Measurements from ENCODE around the gene NUDT4. TPM values are rescaled to one million over a fixed set of nuclear protein-coding genes. Genes with fewer than 3 reads are reported as not detected.

Gene NUDT4
- total RNA-seq, 1 experiment from 2014 or later: 93.8 TPM

DNA sequence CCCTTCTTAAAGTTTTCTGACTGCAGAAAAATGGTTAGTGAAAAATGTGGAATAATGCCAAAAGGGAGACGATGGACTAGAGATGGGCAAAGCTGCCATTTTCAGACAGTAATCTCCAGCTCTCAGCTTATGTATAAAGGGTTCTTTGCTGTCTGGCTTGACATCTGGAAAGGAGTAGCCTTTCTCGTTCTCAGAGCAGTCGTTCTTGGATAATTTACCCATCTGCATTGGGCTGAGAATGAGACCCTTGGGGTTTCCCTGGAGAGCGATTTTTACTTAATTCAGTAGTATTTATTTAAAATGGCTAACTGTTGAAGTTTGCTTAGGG lies 1.2 kb downstream of the NUDT4 start:
- H3K4me1 ChIP-seq (ENCODE audit: insufficient read depth, low read length, poor library complexity, severe bottlenecking): peaks cover 31% of the 10 kb centered on the region
- TF ChIP-seq, protein P1, sequence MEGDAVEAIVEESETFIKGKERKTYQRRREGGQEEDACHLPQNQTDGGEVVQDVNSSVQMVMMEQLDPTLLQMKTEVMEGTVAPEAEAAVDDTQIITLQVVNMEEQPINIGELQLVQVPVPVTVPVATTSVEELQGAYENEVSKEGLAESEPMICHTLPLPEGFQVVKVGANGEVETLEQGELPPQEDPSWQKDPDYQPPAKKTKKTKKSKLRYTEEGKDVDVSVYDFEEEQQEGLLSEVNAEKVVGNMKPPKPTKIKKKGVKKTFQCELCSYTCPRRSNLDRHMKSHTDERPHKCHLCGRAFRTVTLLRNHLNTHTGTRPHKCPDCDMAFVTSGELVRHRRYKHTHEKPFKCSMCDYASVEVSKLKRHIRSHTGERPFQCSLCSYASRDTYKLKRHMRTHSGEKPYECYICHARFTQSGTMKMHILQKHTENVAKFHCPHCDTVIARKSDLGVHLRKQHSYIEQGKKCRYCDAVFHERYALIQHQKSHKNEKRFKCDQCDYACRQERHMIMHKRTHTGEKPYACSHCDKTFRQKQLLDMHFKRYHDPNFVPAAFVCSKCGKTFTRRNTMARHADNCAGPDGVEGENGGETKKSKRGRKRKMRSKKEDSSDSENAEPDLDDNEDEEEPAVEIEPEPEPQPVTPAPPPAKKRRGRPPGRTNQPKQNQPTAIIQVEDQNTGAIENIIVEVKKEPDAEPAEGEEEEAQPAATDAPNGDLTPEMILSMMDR (conservative IDR thresholded peaks at IDR 0.05; ENCODE audit: low read depth, low read length): no peak
- TF ChIP-seq EZH2 (IDR thresholded peaks at IDR 0.05; ENCODE audit: borderline replicate concordance, low read depth, low read length, poor library complexity, severe bottlenecking): no peak
- no peaks in the 10 kb centered on the region for H3K36me3 ChIP-seq (ENCODE audit: insufficient read depth, low read length, poor library complexity, severe bottlenecking)
- peak overlapping the region; percentile 81 for H3K27ac ChIP-seq (ENCODE audit: low read depth, low read length, poor library complexity, severe bottlenecking)
- peak overlapping the region; percentile 89 for H3K4me3 ChIP-seq (ENCODE audit: low read depth, low read length, poor library complexity, severe bottlenecking)
- intact Hi-C loops (cut with micrococcal nuclease; ENCODE audit: unreplicated experiment): loop anchor here (5.0 to 10.0 kb wide), 2 partner anchors 154 to 282 kb away; no protein-coding TSS in a partner anchor
- BruUV-seq (replicated peaks): no TSS peak
- CTCF ChIA-PET: interaction anchor here (0.6 kb wide), 1 partner anchor 175 kb away, joined by 3 read pairs; no protein-coding TSS in a partner anchor
- H3K27me3 ChIP-seq (replicated peaks; ENCODE audit: insufficient read depth, low read depth, low read length, poor library complexity): no peaks in the 10 kb centered on the region
- peak; percentile 47 for DNase-seq (ENCODE audit: low spot score)
- H3K9me3 ChIP-seq (ENCODE audit: low read depth, low read length, poor library complexity, severe bottlenecking): no peaks in the 10 kb centered on the region
- POLR2A ChIA-PET (ENCODE audit: low non-redundant PET): no interaction called here

DNA sequence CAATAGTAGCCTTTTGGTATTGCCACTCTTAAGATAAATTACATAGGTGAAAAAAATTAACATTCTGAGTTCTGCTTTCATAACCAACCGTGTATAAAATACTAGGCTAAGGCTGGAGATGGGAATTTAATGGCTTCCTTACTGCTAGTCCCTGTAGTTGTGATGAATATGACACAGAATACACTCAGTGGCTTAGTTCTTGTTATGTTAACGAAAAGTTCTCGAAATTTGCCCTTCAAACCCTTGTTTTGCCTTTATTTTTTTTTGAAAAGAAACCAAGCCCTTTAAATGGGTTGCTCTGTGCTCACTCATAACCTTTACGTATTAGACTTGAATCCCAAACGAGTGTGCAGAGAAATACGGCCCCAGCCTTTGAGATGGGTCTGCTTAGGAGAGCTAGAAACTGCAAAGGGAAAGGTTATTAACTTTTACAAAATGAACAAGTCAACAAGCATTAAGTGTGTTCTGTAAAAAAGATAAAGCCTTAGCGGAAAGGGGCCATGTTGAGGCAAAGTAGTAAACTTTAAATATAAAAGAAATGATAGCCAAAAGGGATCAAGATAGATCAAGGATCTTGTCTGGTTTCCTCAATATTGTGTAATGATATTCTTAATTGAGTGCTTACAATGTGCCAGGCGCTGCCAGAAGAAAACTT lies 1.7 kb downstream of the NUDT4 start:
- peak; percentile 17 for DNase-seq (ENCODE audit: low spot score)
- Histone ChIP-seq H3K4me1 (ENCODE audit: insufficient read depth, low read length, poor library complexity, severe bottlenecking) (peaks cover 32% of the 10 kb centered on the region), H3K27me3 (replicated peaks; ENCODE audit: insufficient read depth, low read depth, low read length, poor library complexity) (no peaks in the 10 kb centered on the region), H3K4me3 (ENCODE audit: low read depth, low read length, poor library complexity, severe bottlenecking) (peak overlapping the region; percentile 89), H3K9me3 (ENCODE audit: low read depth, low read length, poor library complexity, severe bottlenecking) (no peaks in the 10 kb centered on the region), H3K27ac (ENCODE audit: low read depth, low read length, poor library complexity, severe bottlenecking) (peak overlapping the region; percentile 81), H3K36me3 (ENCODE audit: insufficient read depth, low read length, poor library complexity, severe bottlenecking) (no peaks in the 10 kb centered on the region)
- intact Hi-C loops (cut with micrococcal nuclease; ENCODE audit: unreplicated experiment): loop anchor here (5.0 to 10.0 kb wide), 2 partner anchors 155 to 282 kb away; no protein-coding TSS in a partner anchor
- TF ChIP-seq EZH2 (IDR thresholded peaks at IDR 0.05; ENCODE audit: borderline replicate concordance, low read depth, low read length, poor library complexity, severe bottlenecking): no peak
- TF ChIP-seq, protein P1 (conservative IDR thresholded peaks at IDR 0.05; ENCODE audit: low read depth, low read length): no peak
- ChIA-PET CTCF (interaction anchor here (0.6 kb wide), 1 partner anchor 176 kb away, joined by 3 read pairs; no protein-coding TSS in a partner anchor), POLR2A (ENCODE audit: low non-redundant PET) (no interaction called here)
- TSS peak; percentile 59 for BruUV-seq (replicated peaks)

DNA sequence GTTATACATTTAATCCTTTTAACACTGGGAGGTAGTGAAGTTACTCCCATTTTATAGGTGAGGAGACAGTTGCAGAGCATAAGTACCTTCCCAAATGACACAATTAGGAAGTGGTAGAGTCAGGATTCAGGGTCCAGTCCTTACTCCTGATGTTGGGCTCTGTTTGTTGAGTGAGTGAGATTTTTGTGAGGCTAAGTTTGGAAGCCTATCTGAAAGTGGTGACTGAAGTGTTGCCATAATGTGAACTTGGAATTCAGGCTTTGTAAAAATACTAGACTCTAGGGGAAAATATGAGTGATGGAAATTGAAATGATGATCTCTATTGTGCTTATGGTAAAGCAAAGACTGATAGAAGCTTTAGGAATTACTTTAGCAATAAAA lies 2.2 kb downstream of the NUDT4 start:
- no peaks in the 10 kb centered on the region for H3K27me3 ChIP-seq (replicated peaks; ENCODE audit: insufficient read depth, low read depth, low read length, poor library complexity)
- H3K36me3 ChIP-seq (ENCODE audit: insufficient read depth, low read length, poor library complexity, severe bottlenecking): no peaks in the 10 kb centered on the region
- no TSS peak for BruUV-seq (replicated peaks)
- ChIA-PET POLR2A (ENCODE audit: low non-redundant PET) (no interaction called here), CTCF (no interaction called here)
- intact Hi-C loops (cut with micrococcal nuclease; ENCODE audit: unreplicated experiment): loop anchor here (5.0 to 10.0 kb wide), 2 partner anchors 155 to 283 kb away; no protein-coding TSS in a partner anchor
- H3K4me3 ChIP-seq (ENCODE audit: low read depth, low read length, poor library complexity, severe bottlenecking): peak overlapping the region; percentile 89
- peak overlapping the region; percentile 20 for H3K27ac ChIP-seq (ENCODE audit: low read depth, low read length, poor library complexity, severe bottlenecking)
- no peak for DNase-seq (ENCODE audit: low spot score)
- H3K9me3 ChIP-seq (ENCODE audit: low read depth, low read length, poor library complexity, severe bottlenecking): no peaks in the 10 kb centered on the region
- TF ChIP-seq, protein P1 (conservative IDR thresholded peaks at IDR 0.05; ENCODE audit: low read depth, low read length): no peak
- TF ChIP-seq EZH2 (IDR thresholded peaks at IDR 0.05; ENCODE audit: borderline replicate concordance, low read depth, low read length, poor library complexity, severe bottlenecking): no peak
- H3K4me1 ChIP-seq (ENCODE audit: insufficient read depth, low read length, poor library complexity, severe bottlenecking): peaks cover 32% of the 10 kb centered on the region
